Stimulated activated CD8-positive, alpha-beta memory T cell treated with anti-CD3 and anti-CD28 coated beads, Interleukin-4, amount 100 ng/mL, for 48 hours (primary cell): ENCODE results near the gene PRG2.
"Not testable (repeated sequence)": the region's sequence is repeated elsewhere in the genome, so short reads cannot be mapped to it uniquely, and the experiment has no call there.

Source experiments
- DNase-seq: peaks from one replicate; pipeline ENCODE4 v3.0.0-alpha.2; 2020

Gene PRG2

DNA sequence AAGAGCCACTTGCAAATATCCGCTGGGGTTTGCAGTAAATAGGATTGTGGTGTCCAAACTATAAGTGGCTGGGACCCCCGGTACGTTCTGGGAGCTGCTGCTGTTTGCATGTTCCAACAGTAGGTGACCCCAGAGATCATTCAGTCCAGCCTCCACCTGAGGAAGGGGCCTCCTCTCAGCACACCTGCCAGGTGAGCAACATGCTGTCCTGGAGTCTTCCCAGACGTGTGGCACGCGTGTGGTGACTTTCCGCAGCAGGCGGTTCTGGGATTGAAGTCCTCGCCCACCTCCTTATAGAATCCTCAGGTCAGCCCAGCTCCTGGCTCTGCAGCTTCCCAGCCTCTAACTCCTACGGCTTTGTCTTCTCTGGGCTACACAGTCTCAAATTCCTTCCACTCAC, 45.6 kb downstream of the PRG2 start:
- DNase-seq = no peak

DNA sequence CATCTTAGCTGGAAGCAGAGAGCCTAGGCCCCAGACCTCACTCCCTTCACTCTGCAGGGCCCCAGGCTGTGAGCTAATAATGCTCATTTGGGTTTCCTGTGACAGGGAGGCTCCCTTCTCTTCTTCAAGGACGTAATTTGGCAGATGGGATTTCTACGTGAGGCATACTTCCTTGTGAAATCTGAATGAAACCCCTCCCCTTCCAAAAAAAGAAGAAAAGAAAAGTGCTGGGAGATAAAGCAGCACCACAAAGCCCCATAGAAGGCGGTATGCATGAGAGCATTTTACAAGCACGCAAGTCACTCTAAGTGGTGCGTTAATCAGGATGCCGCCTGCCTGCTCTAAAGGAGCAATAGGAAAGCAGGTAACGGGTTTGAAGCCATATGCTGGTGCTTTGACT, 46.6 kb downstream of the PRG2 start:
- no peak for DNase-seq

DNA sequence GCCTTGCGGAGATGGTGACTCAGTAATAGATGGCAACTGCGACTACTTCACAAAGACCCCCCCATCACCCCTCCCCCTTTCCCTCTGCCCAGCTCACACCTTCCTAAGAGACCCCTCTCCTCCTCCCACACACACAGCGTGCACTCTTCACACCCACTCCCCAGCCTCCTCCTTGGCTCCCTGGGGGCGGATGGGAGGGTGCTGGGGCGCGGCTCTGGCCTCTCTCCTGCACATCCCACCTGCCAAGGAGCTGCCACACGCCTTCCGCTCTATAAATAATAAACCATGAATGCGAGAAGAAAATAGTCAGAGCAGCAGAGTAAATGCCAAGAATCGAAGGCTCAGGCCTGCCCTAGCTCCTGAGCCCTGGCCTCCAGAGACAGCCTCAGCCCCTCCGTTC, 47.7 kb downstream of the PRG2 start:
- no peak for DNase-seq

DNA sequence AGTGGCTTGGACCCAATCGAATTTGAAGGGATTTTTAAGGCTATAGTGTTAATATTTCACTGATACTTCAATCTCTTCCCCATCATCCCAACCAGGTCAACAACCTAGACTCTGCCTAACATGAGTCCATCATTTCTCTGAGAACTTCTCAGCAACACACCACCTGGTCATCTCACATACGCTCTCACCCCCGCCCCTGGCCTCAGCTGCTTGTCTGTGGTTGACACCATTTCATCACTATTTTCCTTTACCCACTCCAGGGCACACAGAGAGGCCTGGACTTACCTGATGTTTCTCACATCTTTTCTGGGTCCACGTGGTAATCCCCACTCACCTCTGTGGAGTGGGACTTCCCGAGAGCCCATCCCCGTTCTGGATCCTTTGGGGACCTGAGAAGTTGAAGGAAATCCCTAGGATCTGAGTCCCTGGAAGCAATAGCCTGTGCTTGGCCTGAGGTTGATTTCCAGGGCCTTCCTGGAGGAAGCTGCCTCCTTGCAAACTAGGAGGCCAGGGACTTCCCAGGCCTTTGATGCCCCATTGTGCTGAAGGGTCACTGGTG, 49.1 kb downstream of the PRG2 start:
- DNase-seq = no peak

DNA sequence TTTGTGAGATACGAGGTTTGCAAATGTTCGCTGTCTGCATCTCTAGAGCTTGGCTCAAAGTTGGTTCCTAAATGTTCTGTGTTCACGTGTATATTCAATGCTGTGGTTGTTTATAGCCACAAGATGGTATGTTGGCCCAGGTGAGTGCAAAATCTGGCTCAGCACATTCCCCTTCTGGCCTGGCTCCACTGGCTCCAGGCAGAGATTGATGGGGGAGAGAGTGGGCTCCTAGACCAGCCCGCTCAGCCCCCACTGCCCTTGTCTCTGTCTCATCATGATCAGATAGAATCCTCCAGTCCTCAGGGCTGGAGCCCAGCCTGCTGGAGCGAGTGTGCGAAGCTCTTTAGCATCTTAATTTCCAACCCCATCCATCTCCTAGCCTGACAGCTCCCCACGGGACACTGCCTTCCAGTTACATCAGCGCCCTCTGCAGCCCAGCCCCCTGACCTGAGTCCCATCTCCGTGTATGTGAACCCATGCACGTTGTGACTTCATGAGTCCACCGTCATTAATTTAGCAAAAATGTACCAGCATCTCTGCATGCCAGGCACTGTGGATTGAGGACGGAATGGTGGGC, 50.3 kb downstream of the PRG2 start:
- peak; percentile 48 for DNase-seq

DNA sequence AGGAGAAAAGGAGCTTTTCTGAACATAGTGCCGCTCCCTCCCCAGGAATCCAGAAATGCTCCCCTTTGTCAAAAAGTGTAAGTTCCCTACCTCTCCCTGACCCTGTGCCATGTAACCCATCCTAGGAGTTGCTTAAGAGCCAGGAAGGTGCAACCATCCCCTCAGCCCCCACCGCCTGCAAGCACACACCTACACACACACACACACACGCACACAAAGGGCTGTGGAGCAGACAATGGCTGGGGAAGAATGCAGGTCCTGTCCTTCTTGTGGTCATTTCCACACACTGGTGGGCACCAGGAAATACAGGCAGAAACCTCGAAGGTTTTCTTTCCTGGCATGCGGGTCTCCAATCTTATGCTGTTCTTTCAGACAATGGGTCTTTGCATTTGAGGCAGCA, 51.1 kb downstream of the PRG2 start:
- no peak for DNase-seq

DNA sequence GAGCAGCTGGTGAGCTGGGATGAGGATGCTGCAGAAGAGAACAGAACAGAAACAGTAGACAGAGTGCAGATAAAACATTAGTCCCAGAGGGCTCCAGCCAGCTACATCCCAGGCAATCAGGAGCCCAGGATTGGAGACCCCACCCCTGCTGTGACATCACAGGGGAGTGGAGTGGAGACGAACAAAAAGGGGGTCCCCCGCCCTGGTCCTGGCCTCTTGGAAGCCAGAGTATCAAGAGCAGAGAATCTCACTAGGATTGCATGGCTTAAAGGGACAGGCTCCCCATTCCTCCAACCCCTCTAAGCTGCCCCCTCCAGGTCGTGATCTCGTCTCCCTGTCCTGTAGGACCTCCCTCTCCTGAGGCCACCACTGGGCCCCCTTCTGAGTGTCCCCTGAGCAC, 52.3 kb downstream of the PRG2 start, which contains the start of gene P2RX3:
Gene P2RX3, plus strand, starts transcription at position 211 of the 400 bp plus-strand sequence. CDS start 199 bp downstream, outside the sequence.
- DNase-seq = no peak

DNA sequence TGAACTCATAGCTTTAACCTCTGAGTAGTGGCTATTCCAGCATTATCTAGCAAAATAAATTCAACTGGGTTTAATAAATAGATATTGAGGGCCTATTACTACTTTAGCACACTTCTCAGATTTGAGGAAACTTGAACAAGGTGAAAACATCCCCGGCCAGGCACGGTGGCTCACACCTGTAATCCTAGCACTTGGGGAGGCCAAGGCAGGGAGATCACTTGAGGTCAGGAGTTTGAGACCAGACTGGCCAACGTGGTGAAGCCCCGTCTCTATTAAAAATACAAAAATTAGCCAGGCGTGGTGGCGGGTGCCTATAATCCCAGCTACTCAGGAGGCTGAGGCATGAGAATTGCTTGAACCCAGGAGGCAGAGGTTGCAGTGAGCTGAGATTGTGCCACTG, 53.6 kb downstream of the PRG2 start:
- DNase-seq = not testable (repeated sequence)
